ENCODE results near the gene DARS2.

DNA sequence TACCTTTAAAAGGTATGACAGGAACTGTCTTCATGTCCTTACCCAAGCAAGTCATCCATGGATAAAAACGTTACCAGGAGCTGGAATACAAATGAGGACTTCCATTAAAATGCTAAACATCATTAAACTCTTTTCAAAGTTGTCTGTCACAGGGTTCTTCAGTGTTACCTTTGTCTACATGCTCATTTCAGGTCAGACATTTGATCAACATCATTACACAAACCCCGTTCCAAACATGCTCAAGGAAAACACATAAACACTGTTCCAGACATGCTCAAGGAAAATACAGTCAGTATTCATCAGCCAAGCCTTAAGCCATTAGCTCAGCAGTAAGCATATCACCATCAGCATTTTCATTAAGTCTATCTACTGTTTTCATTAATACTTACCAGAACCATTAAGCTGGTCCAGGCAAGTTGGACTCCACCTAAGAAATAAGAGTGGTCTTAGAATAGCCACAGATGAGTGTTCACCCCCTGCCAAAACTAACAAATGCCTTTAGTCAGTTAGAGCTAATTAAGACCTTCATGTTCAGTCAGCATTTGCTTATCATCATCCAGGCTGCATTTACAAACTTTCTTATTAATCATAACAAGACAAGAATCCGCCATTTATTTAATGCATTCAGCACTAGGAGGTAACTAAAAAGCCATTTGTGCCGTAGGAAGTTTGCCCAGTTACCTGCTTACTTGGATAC is 41.1 kb downstream of the DARS2 start:
- no peak for TF ChIP-seq POLR2A (IDR thresholded peaks at IDR 0.05)
- no peak for TF ChIP-seq CTCF (IDR thresholded peaks at IDR 0.05)

Measured in testis (tissue), 2 donors.